ENCODE results near the gene SCMH1. TPM values are rescaled to one million over a fixed set of nuclear protein-coding genes. Genes with fewer than 3 reads are reported as not detected.

SCMH1 gene
- total RNA-seq, 1 experiment from 2014 or later: 28.0 TPM

DNA sequence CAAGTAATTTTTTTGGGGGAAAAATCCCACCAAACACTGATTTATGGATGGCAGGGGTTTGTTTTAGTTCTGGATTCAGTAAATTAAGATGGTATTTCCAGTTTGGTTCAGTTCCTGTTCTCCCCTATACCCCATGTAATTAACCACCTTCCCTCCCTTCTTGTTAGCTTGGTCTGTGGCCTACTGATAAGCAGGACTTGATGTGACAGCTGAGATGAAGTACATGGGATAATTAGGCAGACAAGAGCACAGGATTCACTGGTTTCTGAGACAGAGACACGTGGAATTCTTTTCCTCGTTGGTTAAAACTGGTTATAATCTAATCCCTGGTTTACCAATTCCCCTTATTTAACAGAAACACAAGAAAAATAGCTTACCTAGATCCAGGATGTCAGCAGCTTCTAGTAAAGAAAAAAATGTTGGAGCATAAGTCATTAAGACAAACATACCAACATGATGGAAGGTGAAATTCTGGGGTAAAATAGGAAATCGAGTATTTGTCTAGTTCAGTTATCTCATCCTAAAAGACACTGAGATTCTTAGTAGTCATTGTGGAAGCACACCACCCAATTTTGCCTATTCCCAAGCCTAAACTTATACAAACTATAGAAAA, 81.5 kb downstream of the SCMH1 start:
- no peak overlapping the region for H3K4me2 ChIP-seq (ENCODE audit: low read length)
- no TSS peak for BruUV-seq (replicated peaks)
- H3K79me2 ChIP-seq (ENCODE audit: insufficient read depth, low read length): no peaks in the 10 kb centered on the region
- no peaks in the 10 kb centered on the region for H3K4me1 ChIP-seq (ENCODE audit: control insufficient read depth in 1 of 2, insufficient read depth in 2 of 2, low read length in 2 of 2)
- H3K27me3 ChIP-seq (ENCODE audit: insufficient read depth, low read length): no peaks in the 10 kb centered on the region
- no peaks in the 10 kb centered on the region for H3K9me2 ChIP-seq (ENCODE audit: insufficient read depth)
- no peak overlapping the region for H2AFZ ChIP-seq (ENCODE audit: low read depth, low read length, poor library complexity, severe bottlenecking)
- DNase-seq (ENCODE audit: low read depth, low spot score) (no peak), ATAC-seq (no peak)
- ChIA-PET POLR2A (no interaction called here), RAD21 (ENCODE audit: low non-redundant PET in 1 of 2, low total read pairs in 2 of 2, uncharacterized antibody in 2 of 2, unreplicated experiment in 2 of 2) (no interaction called here), CTCF (no interaction called here)
- H3K36me3 ChIP-seq (ENCODE audit: control insufficient read depth in 1 of 2, insufficient read depth in 2 of 2, low read length in 2 of 2): no peaks in the 10 kb centered on the region
- no peak for TF ChIP-seq ZNF274 (IDR thresholded peaks at IDR 0.05; ENCODE audit: low read depth, low read length)
- TF ChIP-seq EGR1 (IDR thresholded peaks at IDR 0.05; ENCODE audit: low read depth): no peak
- TF ChIP-seq EZH2 (IDR thresholded peaks at IDR 0.05): no peak
- TF ChIP-seq FOSL1 (IDR thresholded peaks at IDR 0.05; ENCODE audit: low read depth): no peak
- no peak for TF ChIP-seq POLR2A (IDR thresholded peaks at IDR 0.05; ENCODE audit: borderline replicate concordance, extremely low read depth, insufficient read depth, insufficient read length)
- no peak for TF ChIP-seq ELF1 (IDR thresholded peaks at IDR 0.05; ENCODE audit: borderline replicate concordance, low read depth)
- TF ChIP-seq, protein P1, sequence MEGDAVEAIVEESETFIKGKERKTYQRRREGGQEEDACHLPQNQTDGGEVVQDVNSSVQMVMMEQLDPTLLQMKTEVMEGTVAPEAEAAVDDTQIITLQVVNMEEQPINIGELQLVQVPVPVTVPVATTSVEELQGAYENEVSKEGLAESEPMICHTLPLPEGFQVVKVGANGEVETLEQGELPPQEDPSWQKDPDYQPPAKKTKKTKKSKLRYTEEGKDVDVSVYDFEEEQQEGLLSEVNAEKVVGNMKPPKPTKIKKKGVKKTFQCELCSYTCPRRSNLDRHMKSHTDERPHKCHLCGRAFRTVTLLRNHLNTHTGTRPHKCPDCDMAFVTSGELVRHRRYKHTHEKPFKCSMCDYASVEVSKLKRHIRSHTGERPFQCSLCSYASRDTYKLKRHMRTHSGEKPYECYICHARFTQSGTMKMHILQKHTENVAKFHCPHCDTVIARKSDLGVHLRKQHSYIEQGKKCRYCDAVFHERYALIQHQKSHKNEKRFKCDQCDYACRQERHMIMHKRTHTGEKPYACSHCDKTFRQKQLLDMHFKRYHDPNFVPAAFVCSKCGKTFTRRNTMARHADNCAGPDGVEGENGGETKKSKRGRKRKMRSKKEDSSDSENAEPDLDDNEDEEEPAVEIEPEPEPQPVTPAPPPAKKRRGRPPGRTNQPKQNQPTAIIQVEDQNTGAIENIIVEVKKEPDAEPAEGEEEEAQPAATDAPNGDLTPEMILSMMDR (IDR thresholded peaks at IDR 0.05 in 2 of 3, conservative IDR thresholded peaks at IDR 0.05 in 1 of 3; ENCODE audit: borderline replicate concordance in 1 of 3, insufficient read depth in 1 of 3, low read depth in 2 of 3, low read length in 2 of 3): no peak
- no peak for TF ChIP-seq TCF7L2 (IDR thresholded peaks at IDR 0.05; ENCODE audit: borderline replicate concordance, extremely low read depth, insufficient read depth, insufficient read length)
- TF ChIP-seq, protein P2, sequence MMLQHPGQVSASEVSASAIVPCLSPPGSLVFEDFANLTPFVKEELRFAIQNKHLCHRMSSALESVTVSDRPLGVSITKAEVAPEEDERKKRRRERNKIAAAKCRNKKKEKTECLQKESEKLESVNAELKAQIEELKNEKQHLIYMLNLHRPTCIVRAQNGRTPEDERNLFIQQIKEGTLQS (IDR thresholded peaks at IDR 0.05): no peak
- no peak for TF ChIP-seq POLR2AphosphoS5 (IDR thresholded peaks at IDR 0.05; ENCODE audit: low read depth, low read length)
- TF ChIP-seq EZH2phosphoT487 (IDR thresholded peaks at IDR 0.05; ENCODE audit: borderline replicate concordance): no peak
- no peak for TF ChIP-seq YY1 (IDR thresholded peaks at IDR 0.05; ENCODE audit: extremely low read depth, insufficient replicate concordance, low read depth, low read length)
- TF ChIP-seq CEBPB (IDR thresholded peaks at IDR 0.05; ENCODE audit: low read depth): no peak
- no peak for TF ChIP-seq SIN3A (IDR thresholded peaks at IDR 0.05; ENCODE audit: low read depth)
- no peak for TF ChIP-seq JUND (IDR thresholded peaks at IDR 0.05)
- TF ChIP-seq, protein P3, sequence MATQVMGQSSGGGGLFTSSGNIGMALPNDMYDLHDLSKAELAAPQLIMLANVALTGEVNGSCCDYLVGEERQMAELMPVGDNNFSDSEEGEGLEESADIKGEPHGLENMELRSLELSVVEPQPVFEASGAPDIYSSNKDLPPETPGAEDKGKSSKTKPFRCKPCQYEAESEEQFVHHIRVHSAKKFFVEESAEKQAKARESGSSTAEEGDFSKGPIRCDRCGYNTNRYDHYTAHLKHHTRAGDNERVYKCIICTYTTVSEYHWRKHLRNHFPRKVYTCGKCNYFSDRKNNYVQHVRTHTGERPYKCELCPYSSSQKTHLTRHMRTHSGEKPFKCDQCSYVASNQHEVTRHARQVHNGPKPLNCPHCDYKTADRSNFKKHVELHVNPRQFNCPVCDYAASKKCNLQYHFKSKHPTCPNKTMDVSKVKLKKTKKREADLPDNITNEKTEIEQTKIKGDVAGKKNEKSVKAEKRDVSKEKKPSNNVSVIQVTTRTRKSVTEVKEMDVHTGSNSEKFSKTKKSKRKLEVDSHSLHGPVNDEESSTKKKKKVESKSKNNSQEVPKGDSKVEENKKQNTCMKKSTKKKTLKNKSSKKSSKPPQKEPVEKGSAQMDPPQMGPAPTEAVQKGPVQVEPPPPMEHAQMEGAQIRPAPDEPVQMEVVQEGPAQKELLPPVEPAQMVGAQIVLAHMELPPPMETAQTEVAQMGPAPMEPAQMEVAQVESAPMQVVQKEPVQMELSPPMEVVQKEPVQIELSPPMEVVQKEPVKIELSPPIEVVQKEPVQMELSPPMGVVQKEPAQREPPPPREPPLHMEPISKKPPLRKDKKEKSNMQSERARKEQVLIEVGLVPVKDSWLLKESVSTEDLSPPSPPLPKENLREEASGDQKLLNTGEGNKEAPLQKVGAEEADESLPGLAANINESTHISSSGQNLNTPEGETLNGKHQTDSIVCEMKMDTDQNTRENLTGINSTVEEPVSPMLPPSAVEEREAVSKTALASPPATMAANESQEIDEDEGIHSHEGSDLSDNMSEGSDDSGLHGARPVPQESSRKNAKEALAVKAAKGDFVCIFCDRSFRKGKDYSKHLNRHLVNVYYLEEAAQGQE (IDR thresholded peaks at IDR 0.05; ENCODE audit: low read depth): no peak
- TF ChIP-seq SP1 (IDR thresholded peaks at IDR 0.05; ENCODE audit: low read depth): no peak
- no peak overlapping the region for H3K27ac ChIP-seq (ENCODE audit: low read depth, low read length)
- no peak overlapping the region for H3K9ac ChIP-seq (ENCODE audit: low read length)
- no peak overlapping the region for H3K4me3 ChIP-seq (replicated peaks in 1 of 2; ENCODE audit: low read depth in 1 of 2, low read length in 2 of 2)
- intact Hi-C loops (cut with micrococcal nuclease): no loop called here
- H4K20me1 ChIP-seq (ENCODE audit: insufficient read depth): no peaks in the 10 kb centered on the region
- no peaks in the 10 kb centered on the region for H3K9me3 ChIP-seq (ENCODE audit: control insufficient read depth in 1 of 2, insufficient read depth in 1 of 2, low read depth in 1 of 2, low read length in 2 of 2)
